Measurements from ENCODE around the gene TAAR5.

DNA sequence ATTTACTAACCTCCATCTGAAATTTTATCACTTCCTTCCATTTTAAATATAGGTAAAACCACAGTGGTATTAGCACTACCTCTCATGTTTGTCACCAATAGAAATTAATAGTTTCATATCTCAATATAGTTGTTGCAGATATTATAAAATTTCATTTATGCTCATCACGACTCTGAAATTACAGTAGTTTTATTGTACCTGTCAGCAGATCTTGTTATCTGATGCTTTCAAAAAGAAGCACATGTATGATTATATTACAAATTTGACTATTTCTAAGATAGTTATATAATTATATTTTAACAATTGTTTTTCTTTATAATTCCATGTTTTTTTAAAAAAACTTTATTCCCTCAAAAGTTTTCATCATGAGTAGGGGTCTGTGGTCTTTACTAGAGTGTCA is 4.8 kb downstream of the TAAR5 start:
- TF ChIP-seq CTCF (IDR thresholded peaks at IDR 0.05; ENCODE audit: low read length) (no peak), EZH2phosphoT487 (IDR thresholded peaks at IDR 0.05; ENCODE audit: low read length) (no peak), EZH2 (optimal IDR thresholded peaks at IDR 0.05; ENCODE audit: low read depth, low read length) (no peak)
